ENCODE measurements around the gene PTCSC3. TPM values are rescaled to one million over a fixed set of nuclear protein-coding genes. Genes with fewer than 3 reads are reported as not detected.

The PTCSC3 gene
- total RNA-seq, 2 experiments from 2014 or later, result not detected

GRCh38 chr14:36130186-36130585 is 46.3 kb downstream of the PTCSC3 start:
- Histone ChIP-seq H3K9me2 (ENCODE audit: insufficient read depth, low read length) (no peaks in the 10 kb centered on the region), H3K4me2 (ENCODE audit: low read length) (no peak overlapping the region), H3K4me3 (ENCODE audit: low read depth, low read length, poor library complexity, severe bottlenecking) (no peak overlapping the region), H4K20me1 (ENCODE audit: insufficient read depth, low read length) (no peaks in the 10 kb centered on the region), H3K27ac (ENCODE audit: low read depth, low read length, poor library complexity, severe bottlenecking) (no peak overlapping the region), H3K36me3 (ENCODE audit: insufficient read depth, low read length) (no peaks in the 10 kb centered on the region), H2AFZ (ENCODE audit: low read length) (no peak overlapping the region), H3K4me1 (ENCODE audit: insufficient read depth, low read length, poor library complexity, severe bottlenecking) (no peaks in the 10 kb centered on the region), H3K9me3 (ENCODE audit: low read length) (no peaks in the 10 kb centered on the region), H3K79me2 (ENCODE audit: insufficient read depth, low read depth, low read length) (no peaks in the 10 kb centered on the region)
- POLR2A ChIA-PET, result no interaction called here
- CTCF ChIA-PET (ENCODE audit: unreplicated experiment), result no interaction called here
- DNase-seq (ENCODE audit: low spot score), result no peak
- intact Hi-C loops (cut with micrococcal nuclease; ENCODE audit: unreplicated experiment), result no loop called here
- no TSS peak for BruUV-seq (replicated peaks)
- TF ChIP-seq, protein P1, sequence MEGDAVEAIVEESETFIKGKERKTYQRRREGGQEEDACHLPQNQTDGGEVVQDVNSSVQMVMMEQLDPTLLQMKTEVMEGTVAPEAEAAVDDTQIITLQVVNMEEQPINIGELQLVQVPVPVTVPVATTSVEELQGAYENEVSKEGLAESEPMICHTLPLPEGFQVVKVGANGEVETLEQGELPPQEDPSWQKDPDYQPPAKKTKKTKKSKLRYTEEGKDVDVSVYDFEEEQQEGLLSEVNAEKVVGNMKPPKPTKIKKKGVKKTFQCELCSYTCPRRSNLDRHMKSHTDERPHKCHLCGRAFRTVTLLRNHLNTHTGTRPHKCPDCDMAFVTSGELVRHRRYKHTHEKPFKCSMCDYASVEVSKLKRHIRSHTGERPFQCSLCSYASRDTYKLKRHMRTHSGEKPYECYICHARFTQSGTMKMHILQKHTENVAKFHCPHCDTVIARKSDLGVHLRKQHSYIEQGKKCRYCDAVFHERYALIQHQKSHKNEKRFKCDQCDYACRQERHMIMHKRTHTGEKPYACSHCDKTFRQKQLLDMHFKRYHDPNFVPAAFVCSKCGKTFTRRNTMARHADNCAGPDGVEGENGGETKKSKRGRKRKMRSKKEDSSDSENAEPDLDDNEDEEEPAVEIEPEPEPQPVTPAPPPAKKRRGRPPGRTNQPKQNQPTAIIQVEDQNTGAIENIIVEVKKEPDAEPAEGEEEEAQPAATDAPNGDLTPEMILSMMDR (conservative IDR thresholded peaks at IDR 0.05; ENCODE audit: low read length), result no peak
- no peak for TF ChIP-seq EZH2phosphoT487 (IDR thresholded peaks at IDR 0.05; ENCODE audit: borderline replicate concordance, low read depth, low read length)

DNA sequence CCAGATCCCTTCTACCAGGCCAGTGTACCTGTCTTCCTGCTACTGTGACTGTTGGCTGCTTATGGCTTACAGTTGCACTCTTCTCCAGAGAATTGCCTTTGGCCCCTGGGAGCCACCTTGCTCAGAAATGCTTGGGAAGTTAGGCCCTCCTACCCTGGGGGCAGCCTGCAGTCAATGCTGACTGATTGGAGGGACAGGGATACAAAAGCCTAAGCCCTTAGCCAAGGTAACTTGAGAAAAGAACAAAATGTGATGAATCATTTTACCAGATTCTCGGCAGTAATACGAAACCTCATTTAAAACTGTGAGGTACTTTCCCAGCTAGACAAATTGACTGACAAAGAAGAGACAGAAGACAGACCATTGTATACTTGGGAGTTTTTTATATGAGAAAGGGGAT is 47.3 kb downstream of the PTCSC3 start:
- intact Hi-C loops (cut with micrococcal nuclease; ENCODE audit: unreplicated experiment), result no loop called here
- H3K9me3 ChIP-seq (ENCODE audit: low read length), result no peaks in the 10 kb centered on the region
- TF ChIP-seq, protein P1 (conservative IDR thresholded peaks at IDR 0.05; ENCODE audit: low read length), result no peak
- TF ChIP-seq EZH2phosphoT487 (IDR thresholded peaks at IDR 0.05; ENCODE audit: borderline replicate concordance, low read depth, low read length), result no peak
- no peak overlapping the region for H3K4me3 ChIP-seq (ENCODE audit: low read depth, low read length, poor library complexity, severe bottlenecking)
- H3K79me2 ChIP-seq (ENCODE audit: insufficient read depth, low read depth, low read length), result no peaks in the 10 kb centered on the region
- no peak for DNase-seq (ENCODE audit: low spot score)
- no TSS peak for BruUV-seq (replicated peaks)
- no peak overlapping the region for H3K4me2 ChIP-seq (ENCODE audit: low read length)
- no peak overlapping the region for H2AFZ ChIP-seq (ENCODE audit: low read length)
- no peak overlapping the region for H3K27ac ChIP-seq (ENCODE audit: low read depth, low read length, poor library complexity, severe bottlenecking)
- POLR2A ChIA-PET, result no interaction called here
- CTCF ChIA-PET (ENCODE audit: unreplicated experiment), result no interaction called here
- H4K20me1 ChIP-seq (ENCODE audit: insufficient read depth, low read length), result no peaks in the 10 kb centered on the region
- no peaks in the 10 kb centered on the region for H3K9me2 ChIP-seq (ENCODE audit: insufficient read depth, low read length)
- no peaks in the 10 kb centered on the region for H3K36me3 ChIP-seq (ENCODE audit: insufficient read depth, low read length)
- H3K4me1 ChIP-seq (ENCODE audit: insufficient read depth, low read length, poor library complexity, severe bottlenecking), result no peaks in the 10 kb centered on the region

DNA sequence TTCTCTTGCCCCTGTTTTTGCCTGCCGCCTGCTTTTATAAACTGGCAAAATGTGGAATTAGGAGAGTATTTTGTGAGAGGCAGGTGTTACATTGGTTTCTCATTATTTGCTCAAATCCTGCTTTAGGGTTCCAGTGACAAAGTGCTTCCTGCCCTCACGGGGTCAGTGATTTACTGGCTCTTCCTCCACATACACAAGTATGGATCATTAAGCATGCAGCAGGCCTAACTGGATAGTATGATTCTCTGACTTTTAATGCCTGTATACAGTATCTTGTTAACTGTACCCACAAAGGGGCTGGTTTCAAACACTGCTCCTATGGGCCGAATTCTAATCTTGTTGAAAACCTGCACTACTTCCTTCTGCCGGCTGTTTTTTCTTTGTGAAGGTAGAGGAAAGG is 63.2 kb downstream of the PTCSC3 start:
- no peak for DNase-seq (ENCODE audit: low spot score)
- no peaks in the 10 kb centered on the region for H3K36me3 ChIP-seq (ENCODE audit: insufficient read depth, low read length)
- ChIA-PET CTCF (ENCODE audit: unreplicated experiment) (no interaction called here), POLR2A (no interaction called here)
- no peak overlapping the region for H2AFZ ChIP-seq (ENCODE audit: low read length)
- H3K9me2 ChIP-seq (ENCODE audit: insufficient read depth, low read length), result no peaks in the 10 kb centered on the region
- TF ChIP-seq, protein P1 (conservative IDR thresholded peaks at IDR 0.05; ENCODE audit: low read length), result no peak
- TF ChIP-seq EZH2phosphoT487 (IDR thresholded peaks at IDR 0.05; ENCODE audit: borderline replicate concordance, low read depth, low read length), result no peak
- BruUV-seq (replicated peaks), result no TSS peak
- H3K4me1 ChIP-seq (ENCODE audit: insufficient read depth, low read length, poor library complexity, severe bottlenecking), result no peaks in the 10 kb centered on the region
- H4K20me1 ChIP-seq (ENCODE audit: insufficient read depth, low read length), result no peaks in the 10 kb centered on the region
- no peak overlapping the region for H3K4me3 ChIP-seq (ENCODE audit: low read depth, low read length, poor library complexity, severe bottlenecking)
- intact Hi-C loops (cut with micrococcal nuclease; ENCODE audit: unreplicated experiment), result no loop called here
- H3K79me2 ChIP-seq (ENCODE audit: insufficient read depth, low read depth, low read length), result no peaks in the 10 kb centered on the region
- H3K4me2 ChIP-seq (ENCODE audit: low read length), result no peak overlapping the region
- H3K9me3 ChIP-seq (ENCODE audit: low read length), result no peaks in the 10 kb centered on the region
- no peak overlapping the region for H3K27ac ChIP-seq (ENCODE audit: low read depth, low read length, poor library complexity, severe bottlenecking)

Measured in OCI-LY7 (cell line).